Measurements from ENCODE around the gene MTFMT. TPM values are rescaled to one million over a fixed set of nuclear protein-coding genes. Genes with fewer than 3 reads are reported as not detected.

The MTFMT gene
- total RNA-seq, 1 donor from 2014 or later: 29.8 TPM

DNA sequence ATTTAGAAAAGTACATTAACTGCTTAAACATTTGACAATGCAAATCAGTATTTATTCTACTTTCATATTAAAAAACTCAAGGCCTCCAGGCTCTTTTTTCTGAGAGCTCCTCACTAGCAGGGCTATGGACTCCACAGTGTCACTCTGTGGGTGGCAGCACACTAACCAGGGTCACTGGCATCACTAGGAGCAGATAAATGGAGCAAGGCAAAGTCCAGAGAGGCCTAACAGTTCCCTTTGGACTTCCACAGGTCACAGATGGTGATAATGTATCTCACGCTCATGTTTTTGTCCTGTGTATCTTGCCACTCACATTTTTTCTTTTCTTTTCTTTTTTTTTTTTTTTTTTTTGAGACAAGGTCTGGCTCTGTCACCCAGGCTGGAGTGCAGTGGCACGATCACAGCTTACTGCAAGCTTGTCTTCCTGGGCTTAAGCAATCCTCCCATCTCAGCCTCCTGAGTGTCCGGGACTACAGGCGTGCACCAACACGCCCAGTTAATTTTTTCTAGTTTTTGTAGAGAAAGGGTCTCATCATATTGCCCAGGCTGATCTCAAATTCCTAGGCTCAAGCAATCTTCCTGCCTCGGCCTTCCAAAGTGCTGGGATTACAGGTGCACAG is 47.5 kb downstream of the MTFMT start:
- DNase-seq: no peak

DNA sequence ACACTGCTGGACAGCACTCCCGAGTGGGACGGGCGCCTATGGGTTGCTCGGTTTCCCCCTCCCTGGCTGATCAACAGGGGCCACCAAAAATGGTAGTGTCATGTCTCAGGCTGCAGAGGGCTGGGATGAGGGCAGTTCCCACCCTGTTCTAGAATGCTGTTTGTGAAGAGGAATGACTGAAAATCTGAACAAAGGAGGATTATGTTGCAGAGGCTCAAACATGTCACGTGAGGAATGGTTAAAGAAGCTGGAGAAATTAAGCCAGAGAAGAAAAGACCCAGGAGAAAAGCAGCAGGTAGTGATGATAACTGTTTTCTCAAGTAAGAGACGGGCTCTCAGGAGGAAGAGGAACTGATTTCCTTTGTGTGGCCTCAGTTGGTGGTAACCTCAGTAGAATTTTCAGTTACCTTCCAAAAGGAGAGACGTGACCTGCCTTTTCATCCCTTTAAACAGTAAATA is 50.2 kb downstream of the MTFMT start:
- no peak for DNase-seq

DNA sequence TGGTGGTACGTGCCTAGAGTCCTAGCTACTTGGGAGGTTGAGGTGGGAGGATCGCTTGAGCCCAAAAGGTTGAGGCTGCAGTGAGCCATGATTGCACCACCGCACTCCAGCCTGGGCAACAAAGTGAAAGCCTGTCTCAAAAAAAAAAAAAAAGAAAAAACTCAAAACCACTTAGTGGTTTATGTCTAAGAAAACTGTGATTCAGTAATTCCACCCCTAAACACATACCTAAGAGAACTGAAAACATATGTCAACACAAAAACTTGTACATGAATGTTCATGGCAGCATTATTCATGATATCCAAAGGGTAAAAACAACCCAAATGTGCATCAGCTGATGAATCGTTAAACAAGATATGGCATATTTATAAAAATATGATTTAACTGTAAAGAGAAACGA is 54.0 kb downstream of the MTFMT start:
- DNase-seq: no peak

DNA sequence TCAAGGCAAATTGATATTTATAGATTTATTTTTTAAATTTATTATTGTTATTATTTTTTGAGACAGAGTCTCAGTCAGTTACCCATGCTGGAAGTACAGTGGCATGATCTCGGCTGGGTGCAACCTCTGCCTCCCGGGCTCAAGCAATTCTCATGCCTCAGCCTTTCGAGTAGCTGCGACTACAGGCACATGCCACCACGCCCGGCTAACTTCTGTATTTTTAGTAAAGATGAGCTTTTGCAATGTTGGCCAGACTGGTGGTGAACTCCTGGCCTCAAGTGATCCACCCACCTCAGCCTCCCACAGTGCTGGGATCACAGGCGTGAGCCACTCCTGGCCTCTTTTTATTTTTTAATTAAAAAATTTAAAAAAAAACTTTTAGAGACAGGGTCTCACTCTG is 58.7 kb downstream of the MTFMT start:
- DNase-seq: no peak

DNA sequence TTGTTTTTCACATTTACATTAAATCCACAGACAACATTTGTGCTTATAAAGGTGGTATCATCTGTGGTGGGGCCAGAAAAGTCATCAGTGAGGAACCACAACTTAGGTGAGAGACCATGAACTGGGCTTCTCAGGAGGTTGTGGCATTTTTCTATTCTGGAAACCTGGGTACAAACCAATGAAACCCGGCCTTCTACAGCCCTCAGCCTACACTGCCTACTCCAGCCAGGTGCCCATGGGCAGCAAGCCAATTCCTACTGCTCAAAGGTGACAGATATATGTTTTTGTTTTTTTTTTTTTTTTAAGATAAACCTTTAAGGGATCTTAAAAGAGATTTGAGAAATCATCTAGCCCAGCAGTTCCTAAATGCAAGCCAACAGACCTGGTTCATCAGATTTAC is 60.0 kb downstream of the MTFMT start:
- no peak for DNase-seq

DNA sequence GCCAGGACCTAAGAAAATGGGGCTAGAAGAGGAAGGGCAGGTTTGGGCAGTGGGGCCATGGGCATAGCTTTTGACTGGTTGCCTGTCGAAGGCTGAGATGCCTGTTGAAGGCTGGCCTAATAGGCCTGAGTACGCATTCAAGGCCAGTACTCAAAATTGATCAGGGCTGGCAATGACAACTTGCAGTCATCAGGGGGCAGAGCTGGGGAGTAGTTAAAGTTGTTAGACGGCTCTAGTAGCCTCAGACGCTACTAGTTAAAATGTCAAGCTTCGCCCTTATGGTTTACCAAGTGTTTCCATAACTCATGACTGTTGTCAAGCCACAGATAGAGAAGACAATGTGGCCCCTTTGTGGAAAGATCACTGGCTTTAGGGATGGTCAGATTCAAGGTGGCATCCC is 68.4 kb downstream of the MTFMT start:
- no peak for DNase-seq

DNA sequence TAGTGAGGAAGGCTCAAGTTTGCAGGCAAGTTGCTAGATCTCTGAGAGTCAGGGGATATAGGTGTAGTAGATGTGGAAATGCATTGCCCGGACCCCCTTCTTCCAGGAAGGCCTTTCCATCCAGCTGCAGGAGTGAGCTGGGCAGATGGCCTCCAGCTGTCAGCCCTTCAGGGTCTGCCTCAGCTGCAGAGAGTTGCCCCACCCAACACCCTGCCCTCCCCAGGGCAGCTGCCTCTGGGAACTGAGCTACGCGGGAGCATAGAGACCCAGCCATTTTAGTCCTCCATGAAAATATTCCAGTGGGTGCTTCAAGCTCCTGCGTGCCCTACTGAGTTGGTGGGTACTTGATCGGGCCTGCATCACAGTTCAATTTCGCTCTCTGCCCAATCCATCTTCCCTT is 69.3 kb downstream of the MTFMT start:
- no peak for DNase-seq

DNA sequence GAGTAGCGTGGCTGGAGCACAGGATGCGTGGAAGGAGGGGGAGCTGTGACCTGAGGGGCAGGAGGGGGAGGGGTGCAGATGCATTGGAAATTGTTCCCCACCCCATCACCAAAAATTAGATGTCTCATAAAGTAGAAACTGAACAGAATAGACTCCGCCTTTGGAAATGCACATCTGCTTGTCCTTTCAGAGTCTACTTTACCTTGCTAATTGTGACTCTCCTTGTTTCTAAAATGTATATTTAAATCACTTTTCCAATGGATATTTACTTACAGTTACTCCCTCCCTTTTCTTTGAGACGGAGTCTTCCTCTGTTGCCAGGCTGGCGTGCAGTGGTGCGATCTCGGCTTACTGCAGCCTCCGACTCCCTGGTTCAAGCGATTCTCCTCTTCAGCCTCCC is 70.3 kb downstream of the MTFMT start:
- DNase-seq: no peak

DNA sequence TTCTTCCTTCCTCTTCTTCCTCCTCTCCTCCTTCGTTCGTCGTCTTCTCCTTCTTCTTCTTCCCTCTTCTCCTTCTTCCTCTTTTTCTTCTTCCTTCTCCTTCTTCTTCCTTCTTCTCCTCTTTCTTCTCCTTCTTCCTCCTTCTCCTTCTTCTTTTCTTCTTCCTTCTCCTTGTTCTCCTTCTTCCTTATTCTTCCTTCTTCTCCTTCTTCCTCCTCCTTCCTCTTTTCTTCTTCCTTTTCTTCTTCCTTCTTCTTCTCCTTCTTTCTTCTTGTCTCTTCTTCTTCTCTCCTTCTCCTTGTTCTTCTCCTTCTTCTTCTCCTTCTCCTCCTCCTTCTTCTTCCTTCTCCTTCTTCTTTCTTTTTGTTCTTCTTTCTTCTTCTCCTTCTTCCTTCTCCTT is 75.0 kb downstream of the MTFMT start:
- no peak for DNase-seq

DNA sequence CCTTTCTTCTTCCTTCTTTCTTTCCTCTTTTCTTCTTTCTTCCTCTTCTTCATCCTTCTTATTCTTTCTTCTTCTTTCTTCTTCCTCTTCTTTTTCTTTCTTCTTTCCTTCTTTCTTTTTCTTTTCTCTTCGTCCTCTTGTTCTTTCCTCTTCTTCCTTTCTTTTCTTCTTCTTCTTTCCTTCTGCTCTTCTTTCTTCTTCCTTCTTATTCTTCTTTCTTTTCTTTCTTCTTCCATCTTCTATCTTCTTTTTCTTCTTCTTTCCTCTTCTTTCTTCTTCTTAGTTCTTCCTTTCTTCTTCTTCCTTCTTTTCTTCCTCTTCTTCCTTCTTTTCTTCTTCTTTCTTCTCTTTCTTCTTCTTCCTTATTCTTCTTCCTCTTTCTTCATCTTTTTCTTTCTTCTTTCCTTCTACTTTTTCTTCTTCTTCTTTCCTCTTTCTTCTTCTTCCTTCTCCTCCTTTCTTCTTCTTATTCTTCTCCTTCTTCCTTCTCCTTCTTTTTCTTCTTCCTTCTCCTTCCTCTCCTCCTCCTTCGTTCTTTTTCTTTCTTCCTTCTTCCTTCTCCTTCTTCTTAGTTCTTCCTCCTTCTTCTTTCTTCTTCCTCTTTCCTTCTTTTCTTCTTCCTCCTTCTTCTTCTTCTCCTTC is 77.5 kb downstream of the MTFMT start:
- DNase-seq: no peak

Other genes with a start within 250 kb of the MTFMT start
- gene PIF1, start 204.0 kb downstream of the MTFMT start, total RNA-seq: 5.4 and 16.5 TPM in 2 replicates
- gene PLEKHO2, start 187.7 kb downstream of the MTFMT start, total RNA-seq: 61.3 and 65.9 TPM in 2 replicates
- gene ANKDD1A, start 117.7 kb downstream of the MTFMT start, total RNA-seq: 5.6 and 5.8 TPM in 2 replicates
- gene SPG21, start 39.7 kb downstream of the MTFMT start, total RNA-seq: 77.3 and 84.7 TPM in 2 replicates
- not detected in 2 replicates for gene SLC51B, start 15.7 kb upstream of the MTFMT start, total RNA-seq
- not detected in 2 replicates for gene RASL12, start 38.4 kb upstream of the MTFMT start, total RNA-seq
- gene KBTBD13, start 47.1 kb upstream of the MTFMT start, total RNA-seq: not detected in 2 replicates
- gene UBAP1L, start 85.6 kb upstream of the MTFMT start, total RNA-seq: 1.6 and 2.7 TPM in 2 replicates
- 18.7 and 25.0 TPM in 2 replicates for gene PDCD7, start 104.2 kb upstream of the MTFMT start, total RNA-seq
- 45.3 and 69.3 TPM in 2 replicates for gene CLPX, start 155.7 kb upstream of the MTFMT start, total RNA-seq
- gene CILP, start 181.8 kb upstream of the MTFMT start, total RNA-seq: not detected in 2 replicates